H1 (cell line): Measurements from ENCODE around the gene CMBL.

Source experiments
- EGR1 ChIP-seq: IDR thresholded peaks from 2 replicates; pipeline ENCODE4 v1.6.1; 2011; ENCODE audit warnings: low read depth, low read length, borderline replicate concordance
- EZH2 ChIP-seq: fragments of 200-600 bp; sonication (generic); IDR thresholded peaks from 2 replicates; pipeline ENCODE4 v1.7.1; 2012; ENCODE audit warnings: low read depth, mild to moderate bottlenecking, moderate library complexity, low read length, inconsistent platforms; ENCODE audit not compliant: severe bottlenecking
- POLR2A ChIP-seq, 2 experiments: IDR thresholded peaks; 1 replicate in 1 of 2; 2 replicates in 1 of 2; pipeline ENCODE4 v1.6.1; 2011; ENCODE audit warnings: low read depth in 2 of 2, low read length in 2 of 2, mild to moderate bottlenecking in 2 of 2; ENCODE audit errors: control extremely low read depth in 1 of 2
- POLR2AphosphoS5 ChIP-seq: IDR thresholded peaks from 2 replicates; pipeline ENCODE4 v1.6.1; 2011; ENCODE audit warnings: low read depth, low read length
- RAD21 ChIP-seq, 2 experiments: IDR thresholded peaks in 1 of 2; conservative IDR thresholded peaks in 1 of 2; 2 replicates each; pipeline ENCODE4 v1.6.1; 2011; ENCODE audit warnings: low read depth in 2 of 2, low read length in 2 of 2, improper control_type of control experiment in 1 of 2, inconsistent platforms in 1 of 2, mild to moderate bottlenecking in 1 of 2, moderate library complexity in 1 of 2
- RFX5 ChIP-seq: IDR thresholded peaks from 2 replicates; pipeline ENCODE4 v1.6.1; 2011; ENCODE audit warnings: low read depth, low read length, improper control_type of control experiment, borderline replicate concordance
- TCF12 ChIP-seq: IDR thresholded peaks from 2 replicates; pipeline ENCODE4 v1.6.1; 2011; ENCODE audit warnings: low read depth, mild to moderate bottlenecking, low read length
- YY1 ChIP-seq: IDR thresholded peaks from 2 replicates; pipeline ENCODE4 v1.6.1; 2011; ENCODE audit warnings: low read depth, mild to moderate bottlenecking, low read length
- TF ChIP-seq, protein P1 (sequence below), 3 experiments: IDR thresholded peaks; 1 replicate in 2 of 3; 2 replicates in 1 of 3; pipeline versions ENCODE4 v1.5.1 to v1.6.1; 2011; ENCODE audit warnings: low read length in 3 of 3, mild to moderate bottlenecking in 3 of 3, inconsistent platforms in 2 of 3, low read depth in 1 of 3, moderate library complexity in 1 of 3; ENCODE audit not compliant: insufficient read depth in 1 of 3; ENCODE audit errors: control extremely low read depth in 1 of 3

DNA sequence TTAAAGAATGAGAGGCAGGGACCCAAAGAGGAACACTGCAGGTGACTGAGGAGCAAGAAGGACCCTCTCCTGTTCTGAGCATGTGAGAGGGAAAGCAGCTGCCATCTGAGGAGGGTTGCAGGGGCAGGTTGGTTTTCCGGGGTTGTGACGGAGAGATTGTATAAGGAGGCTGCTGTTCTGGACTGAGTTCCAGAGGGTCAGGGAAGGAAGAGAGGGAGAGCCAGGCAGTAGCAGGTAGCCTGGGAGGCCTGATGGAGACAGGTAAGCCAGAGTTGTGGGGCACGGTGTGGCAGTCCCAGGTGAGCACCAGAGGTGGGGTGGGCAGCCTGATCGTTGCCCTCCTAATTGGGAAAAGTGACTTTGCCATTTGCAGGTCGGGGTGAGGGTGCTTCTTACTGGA lies 47.8 kb downstream of the CMBL start:
- 0 out of 2 replicates have a peak, but pooled peaks have one; percentile 12 for TF ChIP-seq POLR2AphosphoS5
- TF ChIP-seq, protein P1, sequence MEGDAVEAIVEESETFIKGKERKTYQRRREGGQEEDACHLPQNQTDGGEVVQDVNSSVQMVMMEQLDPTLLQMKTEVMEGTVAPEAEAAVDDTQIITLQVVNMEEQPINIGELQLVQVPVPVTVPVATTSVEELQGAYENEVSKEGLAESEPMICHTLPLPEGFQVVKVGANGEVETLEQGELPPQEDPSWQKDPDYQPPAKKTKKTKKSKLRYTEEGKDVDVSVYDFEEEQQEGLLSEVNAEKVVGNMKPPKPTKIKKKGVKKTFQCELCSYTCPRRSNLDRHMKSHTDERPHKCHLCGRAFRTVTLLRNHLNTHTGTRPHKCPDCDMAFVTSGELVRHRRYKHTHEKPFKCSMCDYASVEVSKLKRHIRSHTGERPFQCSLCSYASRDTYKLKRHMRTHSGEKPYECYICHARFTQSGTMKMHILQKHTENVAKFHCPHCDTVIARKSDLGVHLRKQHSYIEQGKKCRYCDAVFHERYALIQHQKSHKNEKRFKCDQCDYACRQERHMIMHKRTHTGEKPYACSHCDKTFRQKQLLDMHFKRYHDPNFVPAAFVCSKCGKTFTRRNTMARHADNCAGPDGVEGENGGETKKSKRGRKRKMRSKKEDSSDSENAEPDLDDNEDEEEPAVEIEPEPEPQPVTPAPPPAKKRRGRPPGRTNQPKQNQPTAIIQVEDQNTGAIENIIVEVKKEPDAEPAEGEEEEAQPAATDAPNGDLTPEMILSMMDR (IDR thresholded peaks at IDR 0.05; ENCODE audit: control extremely low read depth in 1 of 3, insufficient read depth in 1 of 3, low read depth in 1 of 3, low read length in 3 of 3), result no peak
- TF ChIP-seq RFX5, result no peak
- no peak for TF ChIP-seq EGR1
- no peak for TF ChIP-seq TCF12
- TF ChIP-seq EZH2, result no peak
- no peak for TF ChIP-seq YY1
- no peak for TF ChIP-seq POLR2A (IDR thresholded peaks at IDR 0.05; ENCODE audit: control extremely low read depth in 1 of 2, low read depth in 2 of 2, low read length in 2 of 2)
- TF ChIP-seq RAD21 (IDR thresholded peaks at IDR 0.05 in 1 of 2, conservative IDR thresholded peaks at IDR 0.05 in 1 of 2; ENCODE audit: low read depth in 2 of 2, low read length in 2 of 2), result no peak
